HepG2 (cell line): ENCODE measurements around the gene OR1I1.
"Not testable (repeated sequence)": the region's sequence is repeated elsewhere in the genome, so short reads cannot be mapped to it uniquely, and the experiment has no call there.

ENCODE experiments used
- CHD2 ChIP-seq: IDR thresholded peaks from 2 replicates; pipeline ENCODE4 v1.6.1; 2011; ENCODE audit warnings: low read depth, low read length, improper control_type of control experiment
- ESRRA ChIP-seq: sonication (generic); formaldehyde crosslinking; IDR thresholded peaks from 2 replicates; pipeline ENCODE4 v1.5.1; 2020; ENCODE audit warnings: mild to moderate bottlenecking, low read depth, missing genetic modification reagents
- NR1H2 ChIP-seq: sonication (generic); formaldehyde crosslinking; IDR thresholded peaks from 2 replicates; pipeline ENCODE4 v1.8.1; 2022; ENCODE audit warnings: low read depth, missing genetic modification reagents, borderline replicate concordance
- NR2F6 ChIP-seq, 2 experiments: IDR thresholded peaks; 2 replicates each; pipeline ENCODE4 v1.6.1; 2016; ENCODE audit warnings: antibody characterized with exemption in 1 of 2, mild to moderate bottlenecking in 1 of 2
- POLR2G ChIP-seq: fragments of 200-400 bp; formaldehyde crosslinking; IDR thresholded peaks from 2 replicates; pipeline ENCODE4 v1.6.1; 2018; ENCODE audit warnings: mild to moderate bottlenecking, low read depth, low read length, moderate library complexity
- ZBTB8A ChIP-seq: sonication (generic); formaldehyde crosslinking; IDR thresholded peaks from 2 replicates; pipeline ENCODE4 v1.4.0; 2020; ENCODE audit warnings: mild to moderate bottlenecking, low read depth, missing genetic modification reagents, borderline replicate concordance
- TF ChIP-seq, protein P1 (sequence below): sonication (generic); formaldehyde crosslinking; IDR thresholded peaks from 2 replicates; pipeline ENCODE4 v1.4.0; 2020; ENCODE audit warnings: missing genetic modification reagents
- TF ChIP-seq, protein P2 (sequence below): IDR thresholded peaks from 2 replicates; pipeline ENCODE4 v1.6.1; 2016; ENCODE audit warnings: low read depth, control low read depth
- TF ChIP-seq, protein P3 (sequence below): sonication (generic); formaldehyde crosslinking; IDR thresholded peaks from 2 replicates; pipeline ENCODE4 v1.5.0; 2020; ENCODE audit warnings: mild to moderate bottlenecking, missing genetic modification reagents, moderate library complexity
- TF ChIP-seq, protein P4 (sequence below): sonication (generic); formaldehyde crosslinking; IDR thresholded peaks from one replicate; pipeline ENCODE4 v1.5.1; 2020; ENCODE audit warnings: mild to moderate bottlenecking, missing genetic modification reagents; ENCODE audit errors: not compliant biosample characterization

DNA sequence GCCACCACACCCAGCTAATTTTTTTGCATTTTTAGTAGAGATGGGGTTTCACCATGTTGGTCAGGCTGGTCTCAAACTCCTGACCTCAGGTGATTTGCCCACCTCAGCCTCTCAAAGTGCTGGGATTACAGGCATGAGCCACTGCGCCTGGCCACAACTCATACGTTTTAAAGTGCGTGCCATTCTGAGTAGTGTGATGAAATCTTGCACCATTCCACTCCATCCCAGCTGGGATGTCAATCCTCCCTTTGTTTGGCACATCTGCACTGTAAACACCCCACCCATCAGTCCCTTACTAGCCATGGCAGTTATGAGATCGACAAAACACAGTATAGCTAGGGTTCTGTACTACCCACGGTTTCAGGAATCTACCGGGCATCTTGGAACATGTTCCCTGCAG is 16.0 kb downstream of the OR1I1 start:
- TF ChIP-seq ESRRA (CRISPR knock-in tag); NR1H2 (CRISPR knock-in tag); ZBTB8A; CHD2; POLR2G; NR2F6 (IDR thresholded peaks at IDR 0.05); NR2F6 (CRISPR knock-in tag; IDR thresholded peaks at IDR 0.05): not testable (repeated sequence)
- TF ChIP-seq, protein P1, sequence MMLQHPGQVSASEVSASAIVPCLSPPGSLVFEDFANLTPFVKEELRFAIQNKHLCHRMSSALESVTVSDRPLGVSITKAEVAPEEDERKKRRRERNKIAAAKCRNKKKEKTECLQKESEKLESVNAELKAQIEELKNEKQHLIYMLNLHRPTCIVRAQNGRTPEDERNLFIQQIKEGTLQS = not testable (repeated sequence)
- TF ChIP-seq, protein P2, sequence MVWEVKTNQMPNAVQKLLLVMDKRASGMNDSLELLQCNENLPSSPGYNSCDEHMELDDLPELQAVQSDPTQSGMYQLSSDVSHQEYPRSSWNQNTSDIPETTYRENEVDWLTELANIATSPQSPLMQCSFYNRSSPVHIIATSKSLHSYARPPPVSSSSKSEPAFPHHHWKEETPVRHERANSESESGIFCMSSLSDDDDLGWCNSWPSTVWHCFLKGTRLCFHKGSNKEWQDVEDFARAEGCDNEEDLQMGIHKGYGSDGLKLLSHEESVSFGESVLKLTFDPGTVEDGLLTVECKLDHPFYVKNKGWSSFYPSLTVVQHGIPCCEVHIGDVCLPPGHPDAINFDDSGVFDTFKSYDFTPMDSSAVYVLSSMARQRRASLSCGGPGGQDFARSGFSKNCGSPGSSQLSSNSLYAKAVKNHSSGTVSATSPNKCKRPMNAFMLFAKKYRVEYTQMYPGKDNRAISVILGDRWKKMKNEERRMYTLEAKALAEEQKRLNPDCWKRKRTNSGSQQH (CRISPR knock-in tag) = not testable (repeated sequence)
- TF ChIP-seq, protein P3, sequence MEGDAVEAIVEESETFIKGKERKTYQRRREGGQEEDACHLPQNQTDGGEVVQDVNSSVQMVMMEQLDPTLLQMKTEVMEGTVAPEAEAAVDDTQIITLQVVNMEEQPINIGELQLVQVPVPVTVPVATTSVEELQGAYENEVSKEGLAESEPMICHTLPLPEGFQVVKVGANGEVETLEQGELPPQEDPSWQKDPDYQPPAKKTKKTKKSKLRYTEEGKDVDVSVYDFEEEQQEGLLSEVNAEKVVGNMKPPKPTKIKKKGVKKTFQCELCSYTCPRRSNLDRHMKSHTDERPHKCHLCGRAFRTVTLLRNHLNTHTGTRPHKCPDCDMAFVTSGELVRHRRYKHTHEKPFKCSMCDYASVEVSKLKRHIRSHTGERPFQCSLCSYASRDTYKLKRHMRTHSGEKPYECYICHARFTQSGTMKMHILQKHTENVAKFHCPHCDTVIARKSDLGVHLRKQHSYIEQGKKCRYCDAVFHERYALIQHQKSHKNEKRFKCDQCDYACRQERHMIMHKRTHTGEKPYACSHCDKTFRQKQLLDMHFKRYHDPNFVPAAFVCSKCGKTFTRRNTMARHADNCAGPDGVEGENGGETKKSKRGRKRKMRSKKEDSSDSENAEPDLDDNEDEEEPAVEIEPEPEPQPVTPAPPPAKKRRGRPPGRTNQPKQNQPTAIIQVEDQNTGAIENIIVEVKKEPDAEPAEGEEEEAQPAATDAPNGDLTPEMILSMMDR (CRISPR knock-in tag) = not testable (repeated sequence)
- TF ChIP-seq, protein P4, sequence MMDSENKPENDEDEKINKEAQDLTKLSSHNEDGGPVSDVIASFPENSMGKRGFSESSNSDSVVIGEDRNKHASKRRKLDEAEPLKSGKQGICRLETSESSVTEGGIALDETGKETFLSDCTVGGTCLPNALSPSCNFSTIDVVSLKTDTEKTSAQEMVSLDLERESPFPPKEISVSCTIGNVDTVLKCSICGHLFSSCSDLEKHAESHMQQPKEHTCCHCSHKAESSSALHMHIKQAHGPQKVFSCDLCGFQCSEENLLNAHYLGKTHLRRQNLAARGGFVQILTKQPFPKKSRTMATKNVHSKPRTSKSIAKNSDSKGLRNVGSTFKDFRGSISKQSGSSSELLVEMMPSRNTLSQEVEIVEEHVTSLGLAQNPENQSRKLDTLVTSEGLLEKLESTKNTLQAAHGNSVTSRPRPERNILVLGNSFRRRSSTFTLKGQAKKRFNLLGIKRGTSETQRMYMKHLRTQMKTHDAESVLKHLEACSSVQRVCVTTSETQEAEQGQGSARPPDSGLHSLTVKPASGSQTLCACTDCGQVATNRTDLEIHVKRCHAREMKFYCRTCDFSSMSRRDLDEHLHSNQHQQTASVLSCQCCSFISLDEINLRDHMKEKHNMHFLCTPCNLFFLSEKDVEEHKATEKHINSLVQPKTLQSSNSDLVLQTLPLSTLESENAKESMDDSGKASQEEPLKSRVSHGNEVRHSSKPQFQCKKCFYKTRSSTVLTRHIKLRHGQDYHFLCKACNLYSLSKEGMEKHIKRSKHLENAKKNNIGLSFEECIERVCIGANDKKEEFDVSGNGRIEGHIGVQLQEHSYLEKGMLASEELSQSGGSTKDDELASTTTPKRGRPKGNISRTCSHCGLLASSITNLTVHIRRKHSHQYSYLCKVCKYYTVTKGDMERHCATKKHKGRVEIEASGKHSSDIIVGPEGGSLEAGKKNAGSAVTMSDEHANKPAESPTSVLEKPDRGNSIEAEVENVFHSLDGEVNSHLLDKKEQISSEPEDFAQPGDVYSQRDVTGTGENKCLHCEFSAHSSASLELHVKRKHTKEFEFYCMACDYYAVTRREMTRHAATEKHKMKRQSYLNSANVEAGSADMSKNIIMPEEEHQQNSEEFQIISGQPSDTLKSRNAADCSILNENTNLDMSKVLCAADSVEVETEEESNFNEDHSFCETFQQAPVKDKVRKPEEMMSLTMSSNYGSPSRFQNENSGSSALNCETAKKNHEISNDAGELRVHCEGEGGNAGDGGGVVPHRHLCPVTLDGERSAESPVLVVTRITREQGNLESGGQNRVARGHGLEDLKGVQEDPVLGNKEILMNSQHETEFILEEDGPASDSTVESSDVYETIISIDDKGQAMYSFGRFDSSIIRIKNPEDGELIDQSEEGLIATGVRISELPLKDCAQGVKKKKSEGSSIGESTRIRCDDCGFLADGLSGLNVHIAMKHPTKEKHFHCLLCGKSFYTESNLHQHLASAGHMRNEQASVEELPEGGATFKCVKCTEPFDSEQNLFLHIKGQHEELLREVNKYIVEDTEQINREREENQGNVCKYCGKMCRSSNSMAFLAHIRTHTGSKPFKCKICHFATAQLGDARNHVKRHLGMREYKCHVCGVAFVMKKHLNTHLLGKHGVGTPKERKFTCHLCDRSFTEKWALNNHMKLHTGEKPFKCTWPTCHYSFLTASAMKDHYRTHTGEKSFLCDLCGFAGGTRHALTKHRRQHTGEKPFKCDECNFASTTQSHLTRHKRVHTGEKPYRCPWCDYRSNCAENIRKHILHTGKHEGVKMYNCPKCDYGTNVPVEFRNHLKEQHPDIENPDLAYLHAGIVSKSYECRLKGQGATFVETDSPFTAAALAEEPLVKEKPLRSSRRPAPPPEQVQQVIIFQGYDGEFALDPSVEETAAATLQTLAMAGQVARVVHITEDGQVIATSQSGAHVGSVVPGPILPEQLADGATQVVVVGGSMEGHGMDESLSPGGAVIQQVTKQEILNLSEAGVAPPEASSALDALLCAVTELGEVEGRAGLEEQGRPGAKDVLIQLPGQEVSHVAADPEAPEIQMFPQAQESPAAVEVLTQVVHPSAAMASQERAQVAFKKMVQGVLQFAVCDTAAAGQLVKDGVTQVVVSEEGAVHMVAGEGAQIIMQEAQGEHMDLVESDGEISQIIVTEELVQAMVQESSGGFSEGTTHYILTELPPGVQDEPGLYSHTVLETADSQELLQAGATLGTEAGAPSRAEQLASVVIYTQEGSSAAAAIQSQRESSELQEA = not testable (repeated sequence)
